GM10266 (cell line): Measurements from ENCODE around the gene FBXO41.

Experiments
- DNase-seq: peaks from one replicate; pipeline ENCODE4 v3.0.0; 2012; ENCODE audit errors: extremely low spot score
- CTCF ChIP-seq: IDR thresholded peaks from 2 replicates; pipeline ENCODE4 v1.5.1; 2012; ENCODE audit warnings: mild to moderate bottlenecking, low read depth; ENCODE audit not compliant: control insufficient read depth, insufficient read depth; ENCODE audit errors: missing control alignments

The FBXO41 gene

GRCh38 chr2:73259704-73260337 is 24.5 kb downstream of the FBXO41 start:
- TF ChIP-seq CTCF, result no peak
- no peak for DNase-seq

GRCh38 chr2:73259276-73259675 is 25.0 kb downstream of the FBXO41 start:
- no peak for TF ChIP-seq CTCF
- no peak for DNase-seq

GRCh38 chr2:73258913-73259215 is 25.4 kb downstream of the FBXO41 start:
- no peak for DNase-seq
- no peak for TF ChIP-seq CTCF

- DNase-seq, result no peak
- TF ChIP-seq CTCF, result no peak
Measured at GRCh38 chr2:73258186-73258912, 25.9 kb downstream of the FBXO41 start.

GRCh38 chr2:73257425-73258125 is 26.7 kb downstream of the FBXO41 start:
- no peak for TF ChIP-seq CTCF
- DNase-seq, result no peak

GRCh38 chr2:73257021-73257420 is 27.3 kb downstream of the FBXO41 start:
- no peak for DNase-seq
- TF ChIP-seq CTCF, result no peak

GRCh38 chr2:73256618-73256922 is 27.7 kb downstream of the FBXO41 start:
- DNase-seq, result no peak
- no peak for TF ChIP-seq CTCF
